T-helper 22 cell (primary cell): ENCODE results near the gene GIPC1.
"Not testable (repeated sequence)": the region's sequence is repeated elsewhere in the genome, so short reads cannot be mapped to it uniquely, and the experiment has no call there.

ENCODE experiments used
- DNase-seq: peaks from one replicate; pipeline ENCODE4 v3.0.0-alpha.2; 2020; ENCODE audit warnings: low read depth

GIPC1 gene

DNA sequence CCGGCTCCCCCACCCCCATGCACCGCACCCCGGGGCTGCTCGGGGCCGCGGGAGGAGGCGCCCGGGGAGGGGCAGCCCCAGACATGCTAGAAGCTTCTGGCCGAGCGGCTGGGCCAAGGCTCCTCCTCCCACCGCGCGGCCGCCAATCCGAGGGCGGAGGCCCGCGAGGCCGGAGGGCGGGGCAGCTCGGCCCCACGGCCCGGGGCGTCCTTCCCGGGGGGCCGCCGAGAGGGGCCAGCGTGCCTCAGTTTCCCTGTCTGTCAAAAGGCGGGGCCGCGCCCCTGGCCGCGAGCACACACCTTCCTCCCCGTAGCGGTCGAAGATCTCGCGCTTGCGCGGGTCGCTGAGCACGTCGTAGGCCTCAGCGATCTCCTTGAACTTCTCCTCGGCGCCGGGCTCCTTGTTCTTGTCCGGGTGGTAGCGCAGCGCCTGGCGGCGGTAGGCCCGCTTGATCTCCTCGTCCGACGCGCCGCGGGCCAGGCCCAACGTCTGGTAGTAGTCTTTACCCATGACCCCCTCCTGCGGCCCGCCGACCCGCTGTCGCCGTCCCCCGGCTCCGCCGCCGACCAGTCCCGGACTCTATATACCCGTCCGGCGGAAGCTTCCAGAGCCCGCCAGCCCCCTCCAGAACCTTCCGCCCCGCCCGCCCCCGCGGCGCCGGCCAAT lies 22.0 kb upstream of the GIPC1 start, which contains the start of gene DNAJB1:
DNAJB1 (minus strand) TSS at position 558 of the 666 bp plus-strand sequence; CDS start at position 510, 48 bp downstream.
- peak; percentile 47 for DNase-seq

DNA sequence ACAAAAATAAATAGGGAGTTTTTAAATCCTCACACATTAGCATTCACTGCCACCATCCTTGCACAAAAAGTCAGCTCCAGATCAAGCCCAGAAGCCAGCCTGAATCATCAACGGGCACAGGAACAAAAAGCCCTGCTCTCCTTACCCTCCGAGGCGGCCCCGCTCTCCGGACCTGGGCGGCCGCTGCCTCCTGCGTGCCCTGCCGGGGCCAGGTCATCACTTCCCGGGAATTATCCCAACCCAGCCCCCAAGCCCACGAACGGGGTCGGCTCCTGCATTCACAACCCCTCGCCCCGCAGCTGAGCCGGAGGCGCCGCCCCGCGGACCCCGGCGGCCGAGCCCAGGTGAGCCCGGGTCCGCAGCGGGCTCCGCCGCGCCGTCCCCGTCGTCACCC lies 21.5 kb upstream of the GIPC1 start:
- no peak for DNase-seq

DNA sequence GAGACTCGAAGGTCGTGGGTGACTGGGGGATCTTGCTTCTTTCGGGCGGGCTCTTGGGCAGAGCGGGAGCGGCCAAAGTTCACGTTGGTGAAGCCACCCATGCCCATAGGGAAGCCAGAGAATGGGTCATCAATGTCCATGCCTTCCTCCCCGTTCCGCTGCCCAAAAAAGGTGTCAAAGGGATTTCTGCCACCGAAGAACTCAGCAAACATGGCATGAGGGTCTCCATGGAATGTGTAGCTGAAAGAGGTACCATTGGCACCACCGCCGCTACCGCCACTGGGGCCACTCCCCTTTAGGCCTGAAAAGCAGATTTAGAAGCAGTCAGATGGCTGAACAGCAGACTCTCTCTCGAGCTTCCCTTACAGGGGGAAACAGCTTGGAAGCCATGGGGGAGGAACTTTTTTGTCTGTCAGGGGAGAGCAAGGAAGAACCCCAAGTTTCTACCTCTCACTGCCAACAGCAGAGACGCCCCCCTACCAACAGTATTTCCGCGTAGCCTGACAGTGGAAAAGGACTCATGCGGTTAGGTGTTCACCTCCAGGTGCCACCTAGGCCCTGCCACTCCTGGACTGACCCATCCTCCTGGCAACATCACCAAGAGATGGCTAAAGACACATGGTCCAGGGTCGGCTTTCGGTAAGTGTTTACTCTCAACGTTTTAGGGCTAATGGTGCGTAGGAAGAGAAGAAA lies 21.0 kb upstream of the GIPC1 start:
- no peak for DNase-seq

DNA sequence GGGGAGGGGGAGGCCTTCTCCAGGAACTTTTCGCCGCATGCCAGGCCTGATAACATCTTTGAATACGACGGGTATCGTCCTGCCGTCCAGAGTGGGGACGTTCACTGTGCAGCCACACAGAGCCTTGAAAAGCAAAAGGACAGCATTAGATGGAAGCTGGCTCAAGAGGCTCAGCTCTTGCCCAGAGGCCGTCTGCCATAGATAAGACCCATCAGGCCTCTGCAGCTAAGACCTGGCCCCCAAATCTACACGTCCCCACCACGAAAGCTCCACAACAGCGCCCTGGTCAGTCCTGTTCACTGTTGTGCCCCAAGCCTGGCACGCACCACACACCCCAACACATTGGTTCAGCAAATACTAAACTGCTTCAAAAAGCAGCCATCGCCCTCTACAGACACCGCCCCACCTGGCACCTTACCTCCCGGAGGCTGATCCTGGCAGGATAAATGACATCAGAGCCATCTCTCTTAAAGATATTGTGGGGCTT lies 20.2 kb upstream of the GIPC1 start:
- DNase-seq = no peak

DNA sequence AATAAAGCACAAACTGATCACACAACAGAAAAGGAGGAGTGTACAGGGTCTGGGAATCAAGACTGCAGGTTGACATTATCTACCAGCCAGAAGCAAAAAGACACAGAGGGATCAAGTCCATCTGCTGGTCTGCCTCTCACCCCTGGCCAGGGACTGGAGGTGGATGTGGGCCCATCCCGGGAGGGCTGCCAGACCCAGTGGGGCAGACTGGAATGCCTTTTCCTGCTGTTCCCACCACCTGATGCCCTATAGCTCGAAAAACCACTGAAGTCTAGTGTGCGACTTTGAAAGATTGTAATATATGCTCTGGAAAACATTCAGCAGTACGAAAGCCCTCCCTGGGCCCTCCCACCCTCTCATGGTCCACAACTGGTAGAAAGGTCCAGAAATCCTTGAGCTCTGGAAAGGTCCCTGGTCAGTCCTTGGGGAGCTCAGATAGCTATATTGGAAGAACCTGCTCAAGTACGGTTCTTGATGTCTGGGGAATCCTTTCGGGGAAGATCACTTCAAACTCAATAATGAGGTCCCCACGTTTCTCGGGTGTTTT lies 19.6 kb upstream of the GIPC1 start:
- no peak for DNase-seq

DNA sequence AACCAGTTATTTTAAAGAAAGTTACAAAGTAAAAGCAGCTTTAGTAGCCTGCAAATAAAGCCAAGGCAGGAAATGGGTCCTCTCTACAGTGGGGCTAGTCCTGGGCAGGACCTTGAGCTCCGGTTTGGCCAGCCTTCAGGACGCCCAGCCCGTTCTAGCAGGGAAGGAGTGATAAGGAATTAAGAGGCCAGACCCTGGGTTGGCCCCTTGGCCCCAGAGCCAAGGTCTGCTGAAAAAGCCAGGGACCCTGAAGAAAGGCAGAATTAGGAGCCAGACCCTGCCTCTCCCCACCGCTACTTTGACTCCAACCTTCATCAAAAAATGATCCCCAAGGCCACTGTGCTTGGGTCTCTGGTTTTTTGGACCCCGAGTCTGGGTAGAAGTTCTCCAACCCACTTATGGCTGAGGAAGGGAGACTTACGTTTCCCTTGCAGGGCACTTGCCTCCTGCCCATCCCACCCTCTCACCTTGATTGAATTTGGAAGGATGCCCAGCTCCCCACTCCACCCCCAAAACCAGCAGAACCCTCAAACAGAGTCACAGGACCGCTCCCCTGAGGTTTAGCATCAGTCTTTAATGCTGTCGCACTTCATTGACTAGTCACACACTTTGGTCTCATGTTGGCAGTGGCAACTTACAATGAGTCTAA lies 18.4 kb upstream of the GIPC1 start:
- no peak for DNase-seq

DNA sequence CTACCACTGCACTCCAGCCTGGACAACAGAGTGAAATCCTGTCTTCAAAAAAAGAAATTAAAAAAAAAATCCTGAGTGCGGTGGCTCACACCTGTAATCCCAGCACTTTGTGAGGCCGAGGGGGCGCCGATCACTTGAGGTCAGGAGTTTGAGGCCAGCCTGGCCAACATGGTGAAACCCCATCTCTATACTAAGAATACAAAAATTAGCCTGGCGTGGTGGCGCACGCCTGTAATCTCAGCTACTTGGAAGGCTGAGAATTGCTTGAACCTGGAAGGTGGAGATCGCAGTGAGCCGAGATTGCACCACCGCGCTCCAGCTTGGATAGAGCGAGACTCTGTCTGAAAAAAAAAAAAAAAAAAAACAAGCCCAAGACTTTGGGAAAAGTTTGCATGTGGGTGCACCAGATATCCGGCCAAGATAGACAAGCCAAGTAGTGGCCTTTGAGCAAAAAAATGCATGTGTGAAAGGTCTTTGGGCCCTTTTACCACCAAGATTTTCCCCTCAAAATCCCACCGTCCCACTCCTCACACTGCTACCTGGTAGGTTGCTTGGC lies 16.6 kb upstream of the GIPC1 start:
- DNase-seq = no peak

DNA sequence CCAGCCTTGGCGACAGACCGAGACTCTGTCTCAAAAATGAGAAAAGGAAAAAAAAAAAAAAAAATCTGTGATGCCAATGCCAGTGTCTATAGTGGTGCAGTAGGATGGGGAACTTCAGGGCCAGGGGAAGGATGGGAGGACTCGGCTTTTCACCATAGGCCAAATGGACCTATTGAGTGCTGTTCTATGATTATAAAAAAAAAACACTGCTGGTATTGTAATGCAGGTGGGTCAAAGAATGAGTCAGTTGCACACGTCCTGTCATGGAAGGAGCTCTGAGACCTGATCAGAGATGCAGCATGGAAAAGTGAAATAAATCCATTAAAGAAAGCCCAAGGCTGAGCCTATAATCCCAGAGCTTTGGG lies 15.3 kb upstream of the GIPC1 start:
- DNase-seq = no peak

DNA sequence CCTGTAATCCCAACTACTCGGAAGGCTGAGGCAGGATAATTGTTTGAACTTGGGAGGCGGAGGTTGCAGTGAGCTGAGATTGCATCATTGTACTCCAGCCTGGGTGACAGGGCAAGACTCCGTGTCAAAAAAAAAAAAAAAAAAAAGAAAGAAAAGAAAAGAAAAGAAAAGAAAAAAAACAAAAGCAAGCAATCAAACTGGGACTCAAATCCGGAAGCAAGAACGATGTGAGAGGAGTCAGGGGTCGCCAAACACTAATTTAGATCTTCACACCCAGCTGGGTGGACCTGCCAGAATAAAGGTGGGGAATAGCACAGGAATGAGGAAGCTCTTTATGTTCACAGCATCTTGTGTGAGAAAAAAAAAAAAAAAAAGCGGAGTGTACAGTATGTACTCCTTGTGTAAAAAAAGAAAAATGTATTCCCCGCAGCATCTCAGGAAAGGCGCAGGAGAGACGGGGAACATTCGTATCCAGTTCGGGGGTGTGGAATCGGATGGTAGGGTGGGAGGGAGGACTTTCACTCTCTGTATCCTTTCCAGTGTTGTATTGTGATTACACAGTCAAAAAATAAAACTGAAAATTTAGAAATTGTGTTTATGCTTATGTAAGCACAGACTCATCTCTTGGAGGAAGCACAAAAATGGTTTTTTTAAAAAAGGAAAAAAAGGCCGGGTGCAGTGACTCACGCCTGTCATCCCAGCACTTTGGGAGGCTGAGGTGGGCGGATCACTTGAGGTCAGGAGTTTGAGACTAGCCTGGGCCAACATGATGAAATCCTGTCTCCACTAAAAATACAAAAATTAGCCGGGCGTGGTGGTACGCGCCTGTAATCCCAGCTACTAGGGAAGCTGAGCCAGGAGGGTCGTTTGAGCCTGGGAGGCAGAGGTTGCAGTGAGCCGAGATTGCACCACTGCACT lies 14.6 kb upstream of the GIPC1 start:
- DNase-seq = no peak

DNA sequence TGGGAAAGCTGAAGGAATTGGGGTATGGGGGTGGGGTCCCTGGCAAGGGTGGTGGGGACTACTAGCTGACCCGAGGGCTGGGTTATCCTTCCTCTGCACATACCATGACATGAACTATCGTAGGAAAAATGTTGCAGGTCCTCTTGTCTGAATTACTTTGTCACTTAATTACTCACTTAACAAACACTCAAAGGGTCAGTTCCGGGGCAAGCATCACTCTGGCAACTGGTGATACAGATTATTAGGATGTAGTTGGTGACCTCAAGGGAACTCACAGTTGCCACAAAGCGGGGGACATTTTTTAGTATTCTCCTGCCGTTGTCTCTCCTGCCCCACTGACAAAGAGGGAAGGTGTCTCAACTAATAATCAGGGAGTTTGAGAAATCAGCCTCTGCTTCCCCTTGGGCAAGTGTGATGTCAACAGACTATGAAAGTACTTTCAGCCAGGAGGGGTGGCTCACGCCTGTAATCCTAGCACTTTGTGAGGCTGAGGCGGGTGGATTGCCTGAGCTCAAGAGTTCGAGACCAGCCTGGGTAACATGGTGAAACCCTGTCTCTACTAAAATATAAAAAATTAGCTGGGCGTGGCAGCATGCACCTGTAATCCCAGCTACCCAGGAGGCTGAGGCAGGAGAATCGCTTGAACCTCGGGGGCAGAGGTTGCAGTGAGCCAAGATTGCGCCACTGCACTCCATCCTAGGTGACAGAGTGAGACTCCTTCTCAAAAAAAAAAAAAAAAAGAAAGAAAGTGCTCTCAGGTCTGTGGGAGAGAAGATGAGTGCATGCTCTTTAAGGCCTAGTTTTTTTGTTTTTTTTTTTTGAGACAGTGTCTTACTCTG lies 12.0 kb upstream of the GIPC1 start:
- no peak for DNase-seq

DNA sequence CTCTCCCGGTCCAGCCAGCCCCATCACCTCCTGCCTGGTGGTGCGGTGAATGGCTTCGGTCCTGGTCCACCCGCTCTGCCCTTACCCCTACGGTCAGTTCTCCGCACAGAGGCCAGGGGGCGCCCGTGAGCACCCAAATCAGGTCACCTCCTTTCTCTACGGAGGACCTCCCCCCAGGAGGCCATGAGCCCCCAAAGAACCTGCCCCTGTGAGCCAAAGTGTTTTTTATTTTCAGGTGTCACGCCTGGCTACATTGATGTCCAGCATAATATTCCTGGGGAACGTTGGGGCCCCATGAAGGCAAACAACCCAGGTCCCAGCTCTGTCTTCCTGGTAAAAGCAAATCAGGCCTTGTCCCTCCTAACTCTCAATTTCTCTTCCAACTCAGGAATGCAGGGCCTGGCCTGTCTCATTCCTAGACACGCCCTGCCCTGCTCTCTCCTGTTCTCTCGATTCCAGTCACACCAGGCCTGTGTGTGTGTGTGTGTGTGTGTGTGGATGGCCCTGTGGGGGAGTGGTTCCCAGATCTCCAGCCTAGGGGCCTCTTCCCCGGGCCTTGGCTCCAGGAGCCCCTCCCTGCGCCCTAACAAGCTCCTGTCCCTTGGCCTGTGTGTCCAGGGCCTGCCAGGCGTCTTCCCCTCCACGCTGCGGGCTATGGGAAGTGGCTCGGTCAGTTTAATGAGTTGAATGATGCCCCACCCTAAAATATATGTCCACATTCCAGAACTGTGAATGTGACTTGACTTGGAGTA lies 9.7 kb upstream of the GIPC1 start:
- peak; percentile 37 for DNase-seq

DNA sequence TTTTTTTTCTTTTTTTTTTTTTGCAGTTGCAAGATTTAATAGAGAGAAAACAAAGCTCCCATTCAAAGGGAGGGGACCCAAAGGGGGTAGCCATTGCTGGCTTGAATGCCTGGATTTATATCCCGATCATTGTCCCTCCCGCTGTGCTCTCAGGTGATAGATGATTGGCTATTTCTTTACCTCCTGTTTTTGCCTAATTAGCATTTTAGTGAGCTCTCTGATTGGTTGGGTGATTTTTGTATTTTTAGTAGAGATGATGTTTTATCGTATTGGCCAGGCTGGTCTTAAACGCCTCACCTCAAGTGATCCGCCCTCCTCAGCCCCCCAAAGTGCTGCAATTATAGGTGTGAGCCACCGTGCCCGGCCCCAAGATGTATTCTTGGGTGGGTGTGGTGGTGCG lies 8.6 kb upstream of the GIPC1 start:
- DNase-seq = not testable (repeated sequence)

DNA sequence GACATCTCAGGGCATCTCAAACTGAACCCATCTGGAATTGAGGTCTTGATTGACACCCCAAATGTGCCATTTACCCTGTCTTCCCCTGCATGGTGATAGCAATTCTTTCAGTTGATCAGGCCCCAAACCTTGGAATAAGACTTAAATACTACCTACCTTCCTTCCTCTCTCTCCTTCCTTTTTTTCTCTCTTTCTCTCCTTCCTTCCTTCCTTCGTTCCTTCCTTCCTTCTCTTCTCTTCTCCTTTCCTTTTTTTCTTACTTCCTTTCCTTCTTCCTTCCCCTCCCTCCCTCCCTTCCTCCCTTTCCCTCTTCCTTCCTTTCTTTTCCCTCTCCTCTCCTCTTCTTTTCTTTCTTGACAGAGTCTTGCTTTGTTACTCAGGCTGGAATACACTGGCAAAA lies 7.4 kb upstream of the GIPC1 start:
- no peak for DNase-seq

DNA sequence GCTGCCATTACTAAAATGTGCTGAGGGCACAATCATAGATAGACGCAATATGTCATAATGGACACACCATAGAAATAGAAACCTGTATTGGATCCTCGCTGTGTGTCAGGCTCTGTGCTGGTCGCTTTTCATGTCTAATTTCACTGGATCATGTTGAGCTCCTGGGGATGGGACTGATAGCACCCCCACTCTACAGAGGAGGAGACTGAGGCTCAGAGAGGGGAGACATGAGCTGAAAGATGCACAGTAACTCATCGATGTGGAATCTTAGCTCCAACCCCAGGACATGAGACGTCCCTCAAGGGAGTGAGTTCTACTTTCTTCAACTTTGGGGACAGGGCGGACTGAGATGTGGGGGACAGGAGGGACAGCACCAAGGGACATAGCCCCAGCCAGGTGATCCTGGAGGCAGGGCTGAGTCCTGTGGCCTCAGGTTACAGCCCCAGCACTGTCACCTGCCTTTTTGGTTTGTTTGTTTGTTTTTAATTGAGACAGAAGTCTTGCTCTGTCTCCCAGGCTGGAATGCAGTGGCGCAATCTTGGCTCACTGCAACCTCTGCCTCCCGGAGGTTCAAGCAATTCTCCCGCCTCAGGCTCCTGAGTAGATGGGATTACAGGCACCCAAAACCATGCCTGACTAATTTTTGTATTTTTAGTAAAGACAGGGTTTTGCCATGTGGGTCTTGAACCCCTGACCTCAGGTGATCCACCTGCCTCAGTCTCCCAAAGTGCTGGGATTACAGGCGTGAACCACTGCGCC lies 6.6 kb upstream of the GIPC1 start:
- DNase-seq = no peak

DNA sequence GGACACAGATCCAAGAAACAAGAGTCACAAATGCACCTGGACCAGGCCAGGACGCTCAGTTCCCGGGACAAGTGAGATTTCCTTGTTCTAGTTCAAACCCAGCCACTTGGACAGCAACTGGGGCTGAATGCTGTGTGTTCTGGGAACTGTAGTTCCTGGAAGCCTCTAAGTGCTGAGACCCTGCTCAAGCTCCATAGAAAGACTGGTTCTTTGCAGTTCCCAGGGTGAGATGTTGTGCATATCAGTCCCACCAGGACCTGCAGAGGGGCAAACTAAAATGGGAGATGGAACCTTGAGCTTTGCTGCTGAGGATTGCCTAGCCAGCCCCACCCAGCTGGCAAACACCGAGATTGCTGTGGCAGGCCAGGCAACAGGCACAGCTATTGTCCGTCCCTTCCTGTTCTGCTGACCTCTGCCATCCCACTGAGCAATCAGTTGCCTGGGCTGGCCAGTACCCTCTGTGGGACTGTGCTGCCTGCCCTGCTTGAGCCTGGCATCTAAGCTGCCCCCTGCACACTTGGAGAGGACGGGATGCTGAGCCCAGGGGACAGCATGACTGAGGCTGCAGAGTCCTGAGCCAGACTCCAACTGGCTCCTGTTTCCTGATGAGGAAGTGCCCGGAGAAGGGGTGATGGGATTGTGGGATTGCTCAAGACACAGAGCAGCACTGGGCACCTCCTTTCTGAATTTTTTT lies 1.4 kb upstream of the GIPC1 start:
- no peak for DNase-seq

DNA sequence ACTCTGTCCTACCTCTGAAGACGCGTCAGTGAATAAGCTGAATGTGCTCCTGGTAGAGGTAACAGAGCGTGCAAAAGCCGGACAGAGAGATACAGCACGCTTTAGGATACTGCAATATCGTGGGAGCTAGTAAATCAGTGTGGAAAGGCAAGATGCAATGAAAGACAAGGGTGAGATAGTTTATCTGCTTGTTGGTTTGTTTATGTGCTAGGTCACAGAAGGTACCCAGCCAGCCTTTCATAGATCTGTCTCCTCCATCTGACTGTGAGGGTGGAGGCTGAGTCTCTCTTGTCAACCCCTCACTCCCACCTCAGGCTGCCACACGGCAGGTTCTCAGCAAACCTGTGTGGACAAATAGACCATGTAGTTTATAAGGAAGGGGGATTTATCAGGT lies 904 bp upstream of the GIPC1 start:
- DNase-seq = no peak

DNA sequence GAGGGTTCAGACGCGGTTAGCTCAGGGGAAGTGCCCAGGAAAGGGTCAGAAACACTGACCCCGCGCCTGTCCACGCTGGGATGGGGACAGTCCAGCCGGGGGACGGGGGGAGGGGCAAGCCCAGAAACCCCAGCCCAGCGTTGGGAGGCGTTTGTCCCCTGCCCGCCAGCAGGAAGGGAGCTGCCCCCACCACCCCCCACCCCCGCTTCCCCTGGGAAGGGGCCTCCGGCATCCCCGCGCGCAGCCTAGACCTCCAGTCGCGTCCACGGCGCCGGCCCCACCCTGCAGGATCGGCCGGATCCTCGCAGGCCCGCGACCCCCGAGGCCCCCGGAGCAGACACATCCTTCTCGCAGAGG lies 277 bp downstream of the GIPC1 start:
- no peak for DNase-seq

DNA sequence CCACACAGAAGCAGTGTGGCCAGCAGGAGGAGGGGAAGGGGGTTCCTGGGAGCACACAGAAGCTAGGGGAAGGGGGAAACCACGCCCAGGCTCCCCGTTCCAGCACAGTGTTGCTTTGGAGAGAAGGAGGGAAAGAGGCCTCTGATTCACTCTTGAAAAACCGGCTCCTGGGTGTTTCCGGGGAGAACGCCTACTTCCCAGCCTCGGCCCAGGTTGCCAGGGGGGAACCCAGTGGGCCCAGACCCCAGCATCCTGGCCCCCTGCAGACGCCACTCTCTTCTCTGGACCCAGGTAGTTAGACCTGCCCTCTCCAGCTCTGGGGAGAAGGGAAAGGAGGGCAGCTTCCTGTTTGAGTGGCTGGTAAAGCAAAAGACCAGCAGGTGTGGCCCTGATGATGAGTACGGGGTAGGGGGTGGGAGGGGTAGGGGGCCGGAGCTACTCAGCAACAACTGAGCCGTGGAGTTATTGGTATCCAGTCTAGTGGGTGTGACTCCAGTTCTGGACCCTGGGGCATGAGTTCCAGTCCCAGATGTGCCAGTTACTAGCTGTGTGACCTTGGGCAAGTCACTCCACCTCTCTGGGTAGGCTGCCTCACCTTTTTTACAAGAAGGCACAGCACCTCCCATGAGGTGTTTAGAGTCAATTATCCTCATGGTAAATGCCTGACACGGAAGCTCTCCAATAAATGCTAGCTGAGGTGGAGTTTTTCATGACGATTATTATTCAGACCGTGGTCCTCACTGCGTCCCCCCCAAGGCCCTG lies 836 bp downstream of the GIPC1 start:
- DNase-seq = no peak
